ENCODE results near the gene SV2B.

The SV2B gene

DNA sequence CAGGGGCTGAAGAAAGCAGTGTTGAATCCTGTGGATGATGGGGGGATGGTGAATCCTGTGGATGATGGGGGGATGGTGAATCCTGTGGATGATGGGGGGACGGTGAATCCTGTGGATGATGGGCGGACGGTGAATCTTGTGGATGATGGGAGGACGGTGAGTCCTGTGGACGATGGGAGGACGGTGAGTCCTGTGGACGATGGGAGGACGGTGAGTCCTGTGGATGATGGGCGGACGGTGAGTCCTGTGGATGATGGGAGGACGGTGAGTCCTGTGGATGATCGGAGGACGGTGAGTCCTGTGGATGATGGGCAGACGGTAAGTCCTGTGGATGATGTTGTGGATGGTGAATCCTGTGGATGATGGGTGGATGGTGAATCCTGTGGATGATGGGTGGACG is 170.7 kb downstream of the SV2B start:
- no peak overlapping the region for H3K4me3 Mint-ChIP-seq
- DNase-seq (ENCODE audit: low spot score in 2 of 2) (no peak), ATAC-seq (no peak)
- no peaks in the 10 kb centered on the region for H3K4me1 Mint-ChIP-seq
- H3K9me3 Mint-ChIP-seq = no peaks in the 10 kb centered on the region
- no peak overlapping the region for H3K27ac Mint-ChIP-seq
- H3K36me3 Mint-ChIP-seq = no peaks in the 10 kb centered on the region

DNA sequence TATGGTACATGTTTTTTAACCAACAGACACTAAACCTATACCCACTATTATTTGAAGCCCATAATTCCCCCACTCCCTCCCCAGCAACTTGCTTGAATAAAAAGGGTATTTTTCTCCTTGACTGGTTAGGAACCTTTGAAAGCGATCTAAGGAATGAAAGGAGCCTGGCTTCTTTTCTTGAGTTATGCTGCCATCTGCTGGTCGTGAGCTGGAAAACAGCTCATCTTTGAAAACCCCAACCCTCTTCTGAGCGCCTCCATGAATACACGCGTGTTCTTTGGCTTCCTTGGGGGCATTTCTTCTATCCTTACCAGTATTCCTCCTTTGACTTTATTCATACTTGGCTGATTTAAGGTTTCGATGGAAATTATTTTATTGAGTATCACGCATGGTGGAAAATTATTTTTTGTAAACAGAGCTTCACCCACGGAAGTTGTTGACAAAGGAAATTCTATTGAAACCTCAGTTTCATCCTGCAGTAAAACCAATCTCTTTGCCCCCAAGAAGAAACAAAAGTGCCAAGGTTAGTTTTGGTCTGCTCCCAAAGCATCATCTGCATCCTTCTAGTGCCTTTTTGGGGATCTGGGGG is 171.6 kb downstream of the SV2B start:
- ATAC-seq (peak; percentile 67), DNase-seq (ENCODE audit: low spot score in 2 of 2) (peak; percentile 43 to 71)
- Mint-ChIP-seq H3K27ac (no peak overlapping the region), H3K36me3 (no peaks in the 10 kb centered on the region), H3K4me3 (no peak overlapping the region), H3K9me3 (peaks cover 4% of the 10 kb centered on the region), H3K4me1 (no peaks in the 10 kb centered on the region)

DNA sequence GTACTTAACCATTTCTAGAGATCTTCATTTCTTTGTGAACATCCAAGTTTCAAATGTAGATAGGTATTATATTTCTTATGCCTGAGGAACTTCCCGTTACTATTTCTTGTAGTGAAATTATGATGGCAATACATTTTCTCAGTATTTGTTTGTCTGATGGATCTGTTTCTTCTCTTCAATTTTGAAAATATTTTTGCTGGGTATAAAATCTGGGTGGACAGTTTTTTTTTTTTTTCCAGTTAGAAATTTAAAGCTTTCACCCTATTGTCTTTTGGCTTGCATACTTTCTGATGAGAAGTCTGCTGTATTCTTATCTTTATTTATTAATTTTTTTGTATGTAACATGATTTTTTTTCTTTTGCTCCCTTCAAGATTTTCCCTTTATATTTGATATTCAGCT is 175.8 kb downstream of the SV2B start:
- no peaks in the 10 kb centered on the region for H3K36me3 Mint-ChIP-seq
- no peak for ATAC-seq
- H3K9me3 Mint-ChIP-seq = peaks cover 4% of the 10 kb centered on the region
- H3K27ac Mint-ChIP-seq = no peak overlapping the region
- no peaks in the 10 kb centered on the region for H3K4me1 Mint-ChIP-seq
- no peak for DNase-seq (ENCODE audit: low spot score in 2 of 2)
- H3K4me3 Mint-ChIP-seq = no peak overlapping the region

DNA sequence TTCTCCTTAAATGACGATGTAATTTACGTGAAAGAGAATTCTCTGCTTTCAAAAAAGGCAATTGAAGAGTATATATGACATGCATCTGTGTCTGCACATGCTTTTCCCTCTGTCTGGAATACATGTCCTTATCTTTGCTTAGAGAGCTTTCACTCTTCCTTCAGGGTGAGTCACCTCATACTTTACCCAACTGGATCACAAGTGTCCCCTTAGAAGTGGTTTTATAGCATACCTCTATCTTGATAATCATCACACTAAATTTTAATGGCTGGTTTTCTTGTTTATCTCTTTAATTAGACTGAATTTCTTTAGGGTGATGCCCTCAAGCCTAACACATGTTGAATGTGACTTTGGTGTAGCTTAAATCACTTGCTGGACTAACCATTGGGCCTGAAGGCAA is 178.9 kb downstream of the SV2B start:
- Mint-ChIP-seq H3K9me3 (peaks cover 4% of the 10 kb centered on the region), H3K4me1 (no peaks in the 10 kb centered on the region), H3K36me3 (no peaks in the 10 kb centered on the region), H3K27ac (no peak overlapping the region), H3K4me3 (no peak overlapping the region)
- no peak for DNase-seq (ENCODE audit: low spot score in 2 of 2)
- ATAC-seq = no peak

DNA sequence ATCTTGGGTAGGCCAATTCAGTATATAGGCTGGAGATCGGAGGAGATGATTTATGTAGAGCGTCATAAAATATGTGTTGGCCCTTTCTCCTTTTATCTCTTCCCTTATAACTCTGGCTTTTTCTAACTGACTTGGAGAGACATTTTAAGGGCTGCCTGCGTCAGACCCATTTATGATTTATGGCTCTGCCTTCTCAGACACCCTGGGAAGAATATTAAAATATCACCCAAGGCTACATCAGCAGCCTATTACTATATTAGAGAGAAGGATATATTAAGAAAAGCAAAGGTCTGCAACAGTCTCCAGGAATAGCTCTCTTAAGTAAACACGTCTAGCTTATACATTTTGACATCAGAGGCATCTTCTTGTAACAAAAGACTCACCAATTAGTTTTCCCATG is 179.4 kb downstream of the SV2B start:
- DNase-seq (ENCODE audit: low spot score in 2 of 2) = no peak
- no peak for ATAC-seq

DNA sequence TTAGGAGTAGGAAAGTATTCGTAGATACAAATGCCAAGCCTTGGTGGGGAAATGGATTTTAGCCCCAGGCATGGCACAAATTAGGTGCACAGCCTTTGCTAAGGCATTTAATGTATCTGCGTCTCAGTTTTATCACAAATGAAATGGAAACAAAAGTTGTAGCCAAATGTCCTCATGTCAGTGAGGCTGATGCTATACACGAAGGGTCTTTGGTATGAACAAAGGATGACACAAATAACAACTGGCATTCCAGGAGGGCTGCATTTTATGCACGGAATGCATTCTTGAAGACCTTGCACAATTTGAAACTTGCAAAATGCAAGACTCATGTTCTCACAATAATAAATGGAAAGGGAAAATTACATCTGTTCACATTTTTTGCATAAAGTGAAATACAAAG is 181.9 kb downstream of the SV2B start:
- ATAC-seq (no peak), DNase-seq (ENCODE audit: low spot score in 2 of 2) (peak in 1 of 2 donors; percentile 18)
- Mint-ChIP-seq H3K4me1 (no peaks in the 10 kb centered on the region), H3K9me3 (no peaks in the 10 kb centered on the region), H3K27ac (no peak overlapping the region), H3K4me3 (no peak overlapping the region), H3K36me3 (no peaks in the 10 kb centered on the region)

More for the DNA sequence above, 179.4 kb downstream of the SV2B start:
- Mint-ChIP-seq H3K27ac (no peak overlapping the region), H3K9me3 (peaks cover 4% of the 10 kb centered on the region), H3K36me3 (no peaks in the 10 kb centered on the region), H3K4me1 (no peaks in the 10 kb centered on the region), H3K4me3 (no peak overlapping the region)

DNA sequence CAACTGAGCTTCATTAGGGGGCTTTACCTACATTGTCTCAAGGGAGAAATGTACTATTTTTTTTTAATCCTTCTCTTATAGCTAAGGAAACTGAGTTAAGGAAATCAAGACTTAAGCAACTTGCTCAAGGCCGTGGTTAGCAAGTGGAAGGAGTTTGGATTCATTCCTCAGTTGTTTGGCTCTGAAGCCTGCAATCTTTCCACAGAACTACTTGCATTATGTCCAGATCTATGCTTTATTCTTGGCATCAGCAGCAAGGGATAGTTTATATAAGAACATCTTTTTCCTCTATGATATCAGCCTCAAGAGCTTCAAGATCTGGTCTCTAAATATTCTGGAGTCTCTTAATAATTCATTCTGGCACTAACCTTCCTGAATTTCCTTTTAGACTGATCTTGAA is 182.4 kb downstream of the SV2B start:
- ATAC-seq (no peak), DNase-seq (ENCODE audit: low spot score in 2 of 2) (no peak)
- Mint-ChIP-seq H3K27ac (no peak overlapping the region), H3K4me3 (no peak overlapping the region), H3K4me1 (no peaks in the 10 kb centered on the region), H3K36me3 (no peaks in the 10 kb centered on the region), H3K9me3 (no peaks in the 10 kb centered on the region)

DNA sequence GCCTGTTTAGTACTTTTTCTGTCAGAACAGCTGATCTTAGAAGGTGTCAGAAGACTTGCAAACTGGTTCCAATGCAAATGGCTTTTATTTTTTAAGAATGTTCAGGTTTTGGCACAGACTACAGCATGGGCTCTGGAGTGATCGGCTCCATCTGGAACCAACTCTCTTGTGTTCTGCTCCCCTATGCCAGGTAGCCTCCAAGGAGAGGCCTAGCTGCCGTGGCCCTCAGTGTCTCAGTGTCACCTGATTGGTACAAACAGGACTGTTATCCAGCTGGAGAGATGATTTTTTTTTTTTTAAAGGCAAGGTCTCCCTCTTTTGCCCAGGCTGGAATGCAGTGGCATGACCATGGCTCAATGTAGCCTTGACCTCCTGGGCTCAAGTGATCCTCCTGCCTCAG is 183.1 kb downstream of the SV2B start:
- Mint-ChIP-seq H3K27ac (no peak overlapping the region), H3K36me3 (no peaks in the 10 kb centered on the region), H3K9me3 (no peaks in the 10 kb centered on the region), H3K4me1 (no peaks in the 10 kb centered on the region), H3K4me3 (no peak overlapping the region)
- peak in 1 of 2 donors; percentile 29 for DNase-seq (ENCODE audit: low spot score in 2 of 2)
- no peak for ATAC-seq

DNA sequence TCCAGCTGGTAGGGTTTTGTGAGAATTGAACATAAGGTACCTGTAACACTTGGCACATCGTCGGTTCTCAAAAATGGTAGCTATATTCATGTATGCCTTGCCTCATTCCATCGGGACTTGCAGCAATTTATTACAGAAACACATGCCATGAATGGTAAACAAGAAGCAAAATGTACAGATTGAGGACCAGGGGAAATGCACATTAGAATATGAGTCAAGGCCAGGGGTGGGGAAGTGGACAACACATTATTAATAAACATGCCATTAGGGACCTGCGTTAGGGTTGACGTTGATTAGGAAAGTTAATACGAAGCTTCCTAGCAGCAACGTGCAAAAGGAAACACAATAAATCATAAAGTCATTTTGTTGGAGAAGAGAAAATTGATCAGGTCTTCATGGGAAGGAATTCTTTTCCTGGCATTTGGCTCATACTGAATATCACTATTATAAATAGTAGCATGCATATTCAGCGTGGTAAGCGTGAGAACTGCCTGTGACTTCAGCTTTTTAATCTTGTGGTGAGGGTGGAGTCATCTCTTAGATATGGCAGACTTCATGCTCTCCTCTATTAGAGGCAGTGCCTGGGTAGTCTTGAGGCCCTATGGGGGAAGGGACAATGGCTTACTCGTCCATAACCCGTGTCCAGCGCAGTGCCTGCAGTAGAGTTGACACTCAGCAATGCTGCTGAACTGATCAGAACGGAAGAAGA is 184.9 kb downstream of the SV2B start:
- H3K9me3 Mint-ChIP-seq = no peaks in the 10 kb centered on the region
- no peak overlapping the region for H3K27ac Mint-ChIP-seq
- H3K4me1 Mint-ChIP-seq = no peaks in the 10 kb centered on the region
- DNase-seq (ENCODE audit: low spot score in 2 of 2) (peak in 1 of 2 donors; percentile 25), ATAC-seq (no peak)
- no peaks in the 10 kb centered on the region for H3K36me3 Mint-ChIP-seq
- H3K4me3 Mint-ChIP-seq = no peak overlapping the region

DNA sequence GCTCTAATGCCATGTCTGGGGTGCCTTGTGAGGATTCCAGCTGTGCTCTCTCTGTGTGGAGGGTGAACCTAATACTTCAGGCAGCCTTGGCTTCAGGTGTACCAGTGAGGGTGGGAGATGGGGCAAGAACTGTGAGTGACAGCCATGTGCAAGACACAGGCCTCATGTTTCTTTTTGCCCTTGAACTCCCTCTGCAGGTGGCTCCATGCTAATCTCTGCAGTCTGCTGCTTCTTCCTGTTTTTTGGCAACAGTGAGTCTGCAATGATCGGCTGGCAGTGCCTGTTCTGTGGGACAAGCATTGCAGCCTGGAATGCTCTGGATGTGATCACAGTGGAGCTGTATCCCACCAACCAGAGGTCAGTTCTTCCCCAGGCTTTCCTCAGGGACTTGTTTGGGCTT is 189.3 kb downstream of the SV2B start:
- H3K27ac Mint-ChIP-seq = no peak overlapping the region
- H3K4me1 Mint-ChIP-seq = no peaks in the 10 kb centered on the region
- H3K4me3 Mint-ChIP-seq = no peak overlapping the region
- H3K36me3 Mint-ChIP-seq = no peaks in the 10 kb centered on the region
- H3K9me3 Mint-ChIP-seq = no peaks in the 10 kb centered on the region
- ATAC-seq = no peak
- no peak for DNase-seq (ENCODE audit: low spot score in 2 of 2)

DNA sequence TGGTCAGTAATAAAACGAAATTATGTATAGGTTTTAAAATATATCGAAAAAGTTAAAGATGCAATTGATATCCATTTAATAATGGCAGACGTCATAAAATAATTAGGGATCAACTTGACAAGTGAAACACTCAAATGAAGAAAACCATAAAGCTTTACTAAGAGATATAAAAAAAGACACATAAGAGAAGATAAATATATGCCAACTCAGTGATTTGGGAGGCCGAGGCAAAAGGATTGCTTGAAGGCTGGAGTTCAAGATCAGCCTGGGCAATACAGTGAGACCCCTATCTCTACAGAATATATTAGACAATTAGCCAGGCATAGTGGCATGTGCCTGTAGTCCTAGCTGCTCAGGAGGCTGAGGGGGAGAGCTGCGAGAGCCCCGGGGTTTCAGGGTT is 190.5 kb downstream of the SV2B start:
- Mint-ChIP-seq H3K4me3 (no peak overlapping the region), H3K9me3 (no peaks in the 10 kb centered on the region), H3K27ac (no peak overlapping the region), H3K4me1 (no peaks in the 10 kb centered on the region), H3K36me3 (no peaks in the 10 kb centered on the region)
- ATAC-seq = no peak
- no peak for DNase-seq (ENCODE audit: low spot score in 2 of 2)

DNA sequence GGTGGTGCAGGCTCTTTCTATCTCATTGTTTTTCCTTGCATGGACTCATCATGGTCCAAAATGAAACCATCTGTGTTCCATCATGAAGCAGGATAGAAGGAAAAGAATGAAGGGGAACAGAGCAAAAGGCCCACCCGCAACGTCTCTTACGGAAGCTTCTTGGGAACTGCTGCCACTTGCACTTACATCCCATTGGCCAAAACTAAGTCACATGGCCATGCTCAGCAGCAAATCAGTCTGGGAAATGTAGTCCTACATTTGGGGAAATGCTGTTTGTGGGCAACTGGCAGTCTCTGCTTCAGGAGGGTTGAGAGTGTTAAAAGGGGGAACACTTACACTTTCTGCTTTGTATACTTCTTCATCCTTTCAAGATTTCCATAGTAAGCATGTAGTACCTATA is 191.6 kb downstream of the SV2B start:
- Mint-ChIP-seq H3K36me3 (no peaks in the 10 kb centered on the region), H3K4me1 (no peaks in the 10 kb centered on the region), H3K9me3 (no peaks in the 10 kb centered on the region), H3K4me3 (no peak overlapping the region), H3K27ac (no peak overlapping the region)
- DNase-seq (ENCODE audit: low spot score in 2 of 2) = no peak
- no peak for ATAC-seq

DNA sequence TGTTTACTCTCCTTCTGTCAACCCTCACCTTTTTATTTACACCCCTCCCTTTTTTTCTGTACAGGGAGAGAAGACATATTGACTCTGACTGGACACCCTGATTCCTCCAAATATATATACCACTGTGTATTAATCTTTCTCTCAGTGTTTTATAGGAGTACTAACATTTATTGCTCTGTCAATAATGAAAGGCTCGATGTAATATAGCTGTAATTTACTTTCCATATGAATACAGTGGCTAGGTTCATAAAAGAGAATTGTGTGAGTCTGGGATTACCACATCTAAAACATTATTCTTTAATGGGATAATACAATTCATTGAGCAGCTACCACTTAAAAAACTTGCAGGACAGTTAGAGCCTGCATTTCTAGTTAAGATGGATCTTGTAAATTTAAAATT is 194.3 kb downstream of the SV2B start:
- Mint-ChIP-seq H3K4me1 (no peaks in the 10 kb centered on the region), H3K36me3 (no peaks in the 10 kb centered on the region), H3K9me3 (no peaks in the 10 kb centered on the region), H3K27ac (no peak overlapping the region), H3K4me3 (no peak overlapping the region)
- ATAC-seq = no peak
- no peak for DNase-seq (ENCODE audit: low spot score in 2 of 2)

DNA sequence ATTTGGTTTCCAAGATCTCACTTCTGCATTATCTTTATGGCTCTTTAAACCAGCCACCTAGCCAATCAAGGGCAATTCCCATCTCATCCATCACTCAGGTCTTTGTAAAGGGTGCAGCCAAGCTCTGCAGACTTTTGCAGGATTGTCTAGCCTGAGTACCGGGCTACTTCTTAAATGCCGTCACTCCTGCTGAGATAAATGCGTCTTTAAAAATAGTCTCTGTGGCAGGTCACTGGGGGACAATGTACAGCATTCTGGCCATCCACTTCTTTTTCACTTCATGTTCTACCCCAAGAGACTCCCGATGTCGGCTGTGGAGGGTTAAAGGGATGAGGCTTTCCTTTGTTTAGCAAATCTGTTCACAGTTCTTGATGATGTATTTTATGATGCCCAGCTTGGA is 194.7 kb downstream of the SV2B start:
- Mint-ChIP-seq H3K27ac (no peak overlapping the region), H3K4me3 (no peak overlapping the region), H3K4me1 (no peaks in the 10 kb centered on the region), H3K9me3 (no peaks in the 10 kb centered on the region), H3K36me3 (no peaks in the 10 kb centered on the region)
- ATAC-seq (no peak), DNase-seq (ENCODE audit: low spot score in 2 of 2) (no peak)

DNA sequence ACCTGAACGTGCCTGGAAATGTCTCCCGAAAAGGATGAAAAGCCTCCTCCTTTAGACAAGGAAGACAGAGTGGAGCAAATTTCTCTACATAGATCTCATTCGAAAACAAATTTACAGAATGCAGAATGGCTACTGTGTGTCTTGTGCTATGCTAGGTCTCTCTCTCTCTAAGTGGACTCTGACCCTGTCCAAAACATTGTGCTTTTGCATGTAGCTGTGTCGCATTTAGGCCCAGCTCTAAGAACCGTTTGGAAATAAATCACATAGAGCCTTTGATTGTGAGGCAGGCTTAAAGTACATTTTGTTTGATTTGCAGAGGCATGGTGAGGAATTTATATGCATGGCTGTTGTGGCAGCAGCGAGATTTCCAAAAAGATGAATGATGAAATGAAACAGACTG is 198.0 kb downstream of the SV2B start:
- no peak for DNase-seq (ENCODE audit: low spot score in 2 of 2)
- Mint-ChIP-seq H3K4me1 (no peaks in the 10 kb centered on the region), H3K36me3 (no peaks in the 10 kb centered on the region), H3K9me3 (no peaks in the 10 kb centered on the region), H3K4me3 (no peak overlapping the region), H3K27ac (no peak overlapping the region)
- ATAC-seq = no peak

DNA sequence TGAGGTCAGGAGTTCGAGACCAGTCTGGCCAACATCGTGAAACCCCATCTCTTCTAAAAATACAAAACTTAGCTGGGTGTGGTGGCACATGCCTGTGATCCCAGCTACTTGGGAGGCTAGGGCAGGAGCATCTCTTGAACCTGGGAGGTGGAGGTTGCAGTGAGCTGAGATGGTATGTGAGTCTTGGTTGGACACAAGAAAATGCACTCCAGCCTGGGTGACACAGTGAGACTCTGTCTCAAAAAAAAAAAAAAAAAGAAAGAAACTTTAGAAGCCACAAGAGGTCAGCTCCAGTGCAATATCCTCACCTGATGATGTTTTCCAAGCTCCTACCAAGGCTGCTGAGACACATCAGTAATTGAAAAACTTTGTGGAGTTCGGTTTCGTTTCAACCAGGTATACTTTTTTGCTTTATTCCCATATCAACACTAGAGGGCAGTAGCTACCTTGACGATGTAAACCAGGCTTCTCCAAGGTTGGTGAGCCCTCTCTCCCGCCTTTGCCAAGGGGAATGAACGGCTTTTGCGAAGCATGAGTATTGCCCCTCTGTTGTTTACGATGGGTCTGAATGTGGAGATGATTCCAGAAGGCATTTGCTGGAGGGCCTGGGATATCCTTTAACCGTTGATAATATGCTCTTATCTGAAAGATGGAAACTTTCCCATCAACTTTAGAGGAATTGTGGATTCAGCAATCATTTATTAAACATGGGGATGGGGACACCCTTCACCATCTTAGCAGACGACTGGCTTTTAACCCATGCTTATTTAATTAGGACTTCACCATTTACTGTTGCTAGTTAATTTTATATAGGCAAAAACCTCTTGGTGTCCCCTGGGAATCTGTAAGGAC is 202.8 kb downstream of the SV2B start:
- Mint-ChIP-seq H3K4me3 (no peak overlapping the region), H3K4me1 (peaks cover 17% of the 10 kb centered on the region), H3K9me3 (no peaks in the 10 kb centered on the region), H3K36me3 (no peaks in the 10 kb centered on the region), H3K27ac (peak overlapping the region; percentile 14)
- no peak for DNase-seq (ENCODE audit: low spot score in 2 of 2)
- ATAC-seq = peak; percentile 39

Measured in stimulated activated effector memory CD8-positive, alpha-beta T cell treated with anti-CD3 and anti-CD28 coated beads, Interleukin-12 subunit alpha, Interleukin-12 subunit beta, amount 100 ng/mL, for 72 hours (primary cell).